Epithelial cell of esophagus (primary cell): ENCODE data around the gene RUNX2.

Experiments
- DNase-seq: peaks from one replicate; pipeline ENCODE4 v3.0.0; 2010; ENCODE audit warnings: low read depth
- H3K4me3 ChIP-seq: 2 replicates; pipeline ENCODE4 v1.5.1; 2011; ENCODE audit warnings: mild to moderate bottlenecking, low read length, control low read depth
- TF ChIP-seq, protein P1 (sequence below): IDR thresholded peaks from 2 replicates; pipeline ENCODE4 v1.5.1; 2011; ENCODE audit warnings: low read depth, mild to moderate bottlenecking, low read length, control low read depth, inconsistent platforms; ENCODE audit not compliant: insufficient read depth; ENCODE audit errors: missing control alignments

RUNX2 gene

GRCh38 chr6:45423111-45423823 is 95.1 kb downstream of the RUNX2 start:
- peak; percentile 14 for DNase-seq
- H3K4me3 ChIP-seq = peak overlapping the region; percentile 62
- TF ChIP-seq, protein P1, sequence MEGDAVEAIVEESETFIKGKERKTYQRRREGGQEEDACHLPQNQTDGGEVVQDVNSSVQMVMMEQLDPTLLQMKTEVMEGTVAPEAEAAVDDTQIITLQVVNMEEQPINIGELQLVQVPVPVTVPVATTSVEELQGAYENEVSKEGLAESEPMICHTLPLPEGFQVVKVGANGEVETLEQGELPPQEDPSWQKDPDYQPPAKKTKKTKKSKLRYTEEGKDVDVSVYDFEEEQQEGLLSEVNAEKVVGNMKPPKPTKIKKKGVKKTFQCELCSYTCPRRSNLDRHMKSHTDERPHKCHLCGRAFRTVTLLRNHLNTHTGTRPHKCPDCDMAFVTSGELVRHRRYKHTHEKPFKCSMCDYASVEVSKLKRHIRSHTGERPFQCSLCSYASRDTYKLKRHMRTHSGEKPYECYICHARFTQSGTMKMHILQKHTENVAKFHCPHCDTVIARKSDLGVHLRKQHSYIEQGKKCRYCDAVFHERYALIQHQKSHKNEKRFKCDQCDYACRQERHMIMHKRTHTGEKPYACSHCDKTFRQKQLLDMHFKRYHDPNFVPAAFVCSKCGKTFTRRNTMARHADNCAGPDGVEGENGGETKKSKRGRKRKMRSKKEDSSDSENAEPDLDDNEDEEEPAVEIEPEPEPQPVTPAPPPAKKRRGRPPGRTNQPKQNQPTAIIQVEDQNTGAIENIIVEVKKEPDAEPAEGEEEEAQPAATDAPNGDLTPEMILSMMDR = no peak

DNA sequence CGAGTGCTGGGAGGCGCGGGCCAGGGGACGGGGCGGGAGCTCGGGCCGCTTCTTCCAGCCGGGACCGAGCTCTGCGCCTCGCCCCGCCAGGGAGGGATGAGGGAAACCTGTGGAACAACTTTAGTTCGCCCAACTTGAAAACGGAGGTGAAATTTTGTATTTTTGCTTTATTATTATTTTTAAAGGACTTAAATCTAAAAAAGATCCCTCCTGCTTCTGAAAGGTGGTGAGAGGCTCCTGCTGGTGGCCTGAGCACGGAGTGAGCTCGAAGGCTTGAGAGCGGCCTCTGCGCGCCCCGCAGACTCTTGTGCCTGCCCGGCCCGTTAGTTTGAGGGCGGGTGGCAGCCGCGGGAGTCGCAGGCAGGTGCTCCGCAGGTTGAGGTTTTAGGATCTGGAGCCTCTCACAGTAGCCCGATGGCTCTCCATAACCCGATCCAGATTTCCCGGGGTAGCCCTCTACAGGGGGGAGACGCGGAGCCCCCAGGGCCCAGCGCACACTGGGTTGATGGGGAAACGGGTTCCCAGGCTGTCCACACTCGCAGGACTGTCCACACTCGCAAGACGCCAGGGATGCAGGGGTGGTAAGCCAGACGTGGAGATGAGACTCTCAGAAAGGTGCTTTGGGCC is 95.8 kb downstream of the RUNX2 start:
- TF ChIP-seq, protein P1 = no peak
- H3K4me3 ChIP-seq = peak overlapping the region; percentile 62
- peak; percentile 28 for DNase-seq

GRCh38 chr6:45424451-45424861 is 96.3 kb downstream of the RUNX2 start:
- no peak overlapping the region for H3K4me3 ChIP-seq
- DNase-seq = no peak
- TF ChIP-seq, protein P1 = no peak

- no peak overlapping the region for H3K4me3 ChIP-seq
- TF ChIP-seq, protein P1 = no peak
- no peak for DNase-seq
Measured at GRCh38 chr6:45426251-45426650, 98.1 kb downstream of the RUNX2 start.

DNA sequence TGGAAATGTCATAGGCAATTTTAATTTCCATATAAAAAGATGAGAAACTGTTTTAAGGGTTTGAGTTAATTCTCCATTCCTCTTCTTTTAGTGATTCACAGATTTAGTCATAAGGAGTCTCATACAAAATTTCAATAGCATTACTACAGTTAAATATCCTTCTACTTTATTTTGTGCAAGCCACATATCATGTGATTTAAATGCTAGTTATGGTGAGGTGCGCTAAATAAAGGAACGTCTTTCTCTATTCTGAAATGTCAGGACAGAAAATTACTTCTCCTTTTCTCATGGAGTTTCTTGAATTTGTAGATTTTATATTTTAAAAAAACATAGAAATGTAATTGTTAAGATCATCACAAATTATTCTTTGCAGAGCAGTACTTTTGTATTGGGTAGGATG is 99.6 kb downstream of the RUNX2 start:
- TF ChIP-seq, protein P1 = no peak
- no peak for DNase-seq

DNA sequence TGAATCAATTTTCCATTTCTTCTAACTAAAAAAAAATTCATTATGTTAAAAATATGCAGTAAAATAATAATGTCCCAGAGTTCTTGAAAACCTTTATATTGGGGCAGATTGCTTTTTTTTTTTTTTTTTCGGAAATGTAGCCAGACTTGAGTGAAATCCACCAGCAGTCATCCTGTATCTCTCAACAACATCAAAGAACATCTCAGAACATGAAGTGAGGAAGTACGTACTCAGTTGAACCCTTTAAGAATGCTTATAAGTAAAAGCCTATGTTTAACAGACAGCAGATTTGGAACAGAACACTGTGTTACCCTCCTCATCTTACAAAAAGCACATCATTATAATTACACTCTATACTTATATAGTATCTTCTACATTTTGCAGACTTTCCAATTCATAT is 100.6 kb downstream of the RUNX2 start:
- DNase-seq = no peak
- H3K4me3 ChIP-seq = no peak overlapping the region
- TF ChIP-seq, protein P1 = no peak

More for the DNA sequence above, 99.6 kb downstream of the RUNX2 start:
- no peak overlapping the region for H3K4me3 ChIP-seq
